ENCODE measurements around the gene WDR26. TPM values are rescaled to one million over a fixed set of nuclear protein-coding genes. Genes with fewer than 3 reads are reported as not detected.

WDR26 gene
- polyA plus RNA-seq, 3 donors from 2014 or later: 0.36 to 6.5 (median 3.6) TPM

DNA sequence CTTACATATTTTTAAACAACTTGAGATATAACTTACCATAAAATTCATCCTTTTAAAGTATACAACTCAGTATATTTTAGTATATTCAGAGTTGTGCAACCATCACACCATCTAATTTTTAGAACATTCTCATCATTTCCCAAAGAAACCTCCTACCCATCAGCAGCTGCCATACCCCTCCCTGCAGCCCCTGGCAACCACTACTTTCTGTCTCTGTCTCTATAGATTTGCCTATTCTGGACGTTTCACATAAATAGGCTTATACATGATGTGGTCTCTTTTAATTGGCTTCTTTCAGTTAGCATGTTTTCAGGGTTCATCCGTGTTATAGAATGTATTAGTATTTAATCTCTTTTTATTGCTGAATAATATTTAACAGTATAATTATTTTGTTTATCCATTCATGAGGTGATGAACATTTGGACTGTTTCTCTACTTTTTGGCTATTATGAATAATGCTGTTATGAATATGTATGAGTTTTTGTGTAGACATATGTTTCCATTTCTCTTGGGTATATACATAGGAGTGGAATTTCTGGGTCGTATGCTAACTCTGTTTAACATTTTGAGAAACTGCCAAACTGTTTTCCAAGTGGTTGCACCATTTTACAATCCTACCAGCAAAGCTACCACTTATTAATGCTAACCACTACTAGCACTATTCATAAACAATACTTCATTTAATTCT is 29.5 kb downstream of the WDR26 start:
- DNase-seq: no peak
- Mint-ChIP-seq H3K27me3 (ENCODE audit: low read depth in 3 of 3) (no peaks in the 10 kb centered on the region), H3K4me1 (peaks cover 8 to 55% of the 10 kb centered on the region in 2 donors), H3K4me3 (no peak overlapping the region), H3K9me3 (no peaks in the 10 kb centered on the region), H3K36me3 (peaks cover 6 to 40% (median 29%) of the 10 kb centered on the region in 3 donors), H3K27ac (peak overlapping the region in 3 of 6 donors; percentile 7 to 78 (median 74))

DNA sequence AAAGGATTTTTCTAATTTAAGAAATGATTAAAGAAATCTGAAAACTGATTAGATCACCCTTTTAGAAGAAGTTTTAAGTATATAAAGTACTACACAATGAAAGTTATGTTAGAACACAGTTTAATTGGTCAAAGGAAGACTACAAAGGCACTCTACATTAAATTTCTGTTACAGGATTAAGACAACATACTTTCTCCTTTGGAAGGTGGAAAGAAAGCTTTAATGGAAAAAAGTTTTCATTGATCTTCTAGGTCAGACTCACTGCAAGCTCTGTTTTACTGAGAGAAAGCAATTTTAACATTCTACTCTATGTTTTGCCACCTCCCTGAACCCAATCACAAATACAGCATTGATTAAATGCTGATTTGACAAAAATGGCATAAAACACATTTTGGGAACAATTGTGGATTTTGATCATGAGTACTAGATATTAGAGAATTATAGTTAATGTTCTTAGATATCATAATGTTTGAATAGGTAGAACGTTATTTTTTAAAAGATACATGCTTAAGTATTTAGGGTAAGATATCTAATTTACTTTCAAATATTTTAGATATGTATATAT is 32.0 kb downstream of the WDR26 start:
- H3K36me3 Mint-ChIP-seq: peaks cover 22 to 55% (median 42%) of the 10 kb centered on the region in 3 donors
- no peaks in the 10 kb centered on the region for H3K27me3 Mint-ChIP-seq (ENCODE audit: low read depth in 3 of 3)

DNA sequence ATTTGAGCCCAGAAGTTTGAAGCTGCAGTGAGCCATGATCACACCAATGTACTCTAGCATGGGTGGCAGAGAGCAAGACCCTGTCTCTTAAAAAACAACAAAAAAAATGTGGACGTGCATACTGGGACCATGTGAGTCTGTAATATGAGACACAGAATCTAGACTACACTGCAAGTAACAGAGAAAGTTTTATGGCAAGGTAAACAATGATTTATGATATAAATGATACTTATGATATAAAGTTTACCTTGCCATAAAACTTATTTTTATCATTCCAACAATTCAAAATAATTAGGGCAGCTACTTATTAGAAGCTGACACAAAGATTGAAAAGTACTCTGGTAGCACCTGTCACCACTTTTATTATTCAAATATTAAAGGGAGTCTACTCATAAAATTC is 34.7 kb downstream of the WDR26 start:
- Mint-ChIP-seq H3K36me3 (peaks cover 34 to 55% (median 42%) of the 10 kb centered on the region in 3 donors), H3K27ac (peak overlapping the region in 2 of 6 donors; percentile 14 to 53), H3K4me3 (no peak overlapping the region), H3K9me3 (no peaks in the 10 kb centered on the region), H3K27me3 (ENCODE audit: low read depth in 3 of 3) (no peaks in the 10 kb centered on the region), H3K4me1 (peaks cover 2 to 56% of the 10 kb centered on the region in 2 donors)
- no peak for DNase-seq

More for the DNA sequence above, 32.0 kb downstream of the WDR26 start:
- no peak overlapping the region for H3K4me3 Mint-ChIP-seq
- peak overlapping the region in 1 of 6 donors; percentile 48 for H3K27ac Mint-ChIP-seq
- H3K4me1 Mint-ChIP-seq: peaks cover 7 to 70% of the 10 kb centered on the region in 2 donors
- no peak for DNase-seq
- no peaks in the 10 kb centered on the region for H3K9me3 Mint-ChIP-seq

- Mint-ChIP-seq H3K9me3 (no peaks in the 10 kb centered on the region), H3K36me3 (peaks cover 47 to 67% (median 51%) of the 10 kb centered on the region in 3 donors), H3K4me3 (no peak overlapping the region), H3K27ac (peak overlapping the region in 3 of 6 donors; percentile 53 to 64 (median 64)), H3K4me1 (peaks cover 7 to 34% of the 10 kb centered on the region in 2 donors), H3K27me3 (ENCODE audit: low read depth in 3 of 3) (no peaks in the 10 kb centered on the region)
- DNase-seq: no peak
These were observed 41.3 kb downstream of the WDR26 start for GRCh38 chr1:224393294-224393693.

- H3K27ac Mint-ChIP-seq: peak overlapping the region in 4 of 6 donors; percentile 34 to 64 (median 58)
- DNase-seq: no peak
- peaks cover 46 to 65% (median 47%) of the 10 kb centered on the region in 3 donors for H3K36me3 Mint-ChIP-seq
- peaks cover 8 to 29% of the 10 kb centered on the region in 2 donors for H3K4me1 Mint-ChIP-seq
- no peak overlapping the region for H3K4me3 Mint-ChIP-seq
- H3K27me3 Mint-ChIP-seq (ENCODE audit: low read depth in 3 of 3): no peaks in the 10 kb centered on the region
- no peaks in the 10 kb centered on the region for H3K9me3 Mint-ChIP-seq
These were observed 42.0 kb downstream of the WDR26 start for GRCh38 chr1:224392411-224393249.

- peak overlapping the region in 4 of 6 donors; percentile 24 to 56 (median 50) for H3K27ac Mint-ChIP-seq
- peaks cover 0 to 2% (median 0%) of the 10 kb centered on the region in 3 donors for H3K27me3 Mint-ChIP-seq (ENCODE audit: low read depth in 3 of 3)
- H3K4me1 Mint-ChIP-seq: peaks cover 12 to 32% of the 10 kb centered on the region in 2 donors
- H3K9me3 Mint-ChIP-seq: no peaks in the 10 kb centered on the region
- no peak for DNase-seq
- H3K36me3 Mint-ChIP-seq: peaks cover 27 to 45% (median 31%) of the 10 kb centered on the region in 3 donors
- no peak overlapping the region for H3K4me3 Mint-ChIP-seq
These were observed 44.1 kb downstream of the WDR26 start for GRCh38 chr1:224390517-224390916.

GRCh38 chr1:224387943-224388342 is 46.7 kb downstream of the WDR26 start:
- Mint-ChIP-seq H3K36me3 (peaks cover 24 to 31% (median 30%) of the 10 kb centered on the region in 3 donors), H3K27ac (peak overlapping the region in 3 of 6 donors; percentile 0 to 60 (median 30)), H3K27me3 (ENCODE audit: low read depth in 3 of 3) (peaks cover 0 to 2% (median 0%) of the 10 kb centered on the region in 3 donors), H3K4me3 (no peak overlapping the region), H3K9me3 (no peaks in the 10 kb centered on the region), H3K4me1 (peaks cover 16 to 39% of the 10 kb centered on the region in 2 donors)
- DNase-seq: no peak

- peaks cover 19 to 27% (median 25%) of the 10 kb centered on the region in 3 donors for H3K36me3 Mint-ChIP-seq
- no peaks in the 10 kb centered on the region for H3K9me3 Mint-ChIP-seq
- no peak for DNase-seq
These were observed 47.2 kb downstream of the WDR26 start for GRCh38 chr1:224387302-224387912.

DNA sequence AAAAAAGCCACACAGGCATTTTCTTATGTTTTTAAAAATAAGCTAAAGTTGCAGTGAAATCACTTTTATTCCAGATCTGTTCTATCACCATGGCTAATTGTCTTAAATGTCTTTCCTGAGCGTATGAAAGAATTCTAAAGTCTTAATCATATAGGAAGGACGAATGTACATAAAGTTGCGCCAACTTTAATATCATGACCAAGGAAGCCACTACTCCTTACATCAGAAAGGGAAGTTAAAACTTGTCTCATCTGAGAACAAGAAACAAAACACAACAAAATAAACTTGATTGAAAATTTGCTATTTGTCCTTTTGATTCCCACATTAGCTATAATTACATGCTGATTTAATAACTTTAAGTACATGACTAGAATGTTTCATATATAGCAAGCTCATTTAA is 51.4 kb downstream of the WDR26 start:
- no peak for DNase-seq
- peaks cover 4 to 9% (median 4%) of the 10 kb centered on the region in 3 donors for H3K36me3 Mint-ChIP-seq
- peaks cover 0 to 6% (median 0%) of the 10 kb centered on the region in 3 donors for H3K27me3 Mint-ChIP-seq (ENCODE audit: low read depth in 3 of 3)
- H3K27ac Mint-ChIP-seq: peak overlapping the region in 2 of 6 donors; percentile 38 to 79
- H3K9me3 Mint-ChIP-seq: no peaks in the 10 kb centered on the region
- no peak overlapping the region for H3K4me3 Mint-ChIP-seq
- H3K4me1 Mint-ChIP-seq: peaks cover 49 to 72% of the 10 kb centered on the region in 2 donors

More at GRCh38 chr1:224387302-224387912, 47.2 kb downstream of the WDR26 start:
- Mint-ChIP-seq H3K4me3 (no peak overlapping the region), H3K27me3 (ENCODE audit: low read depth in 3 of 3) (peaks cover 0 to 2% (median 0%) of the 10 kb centered on the region in 3 donors), H3K27ac (peak overlapping the region in 4 of 6 donors; percentile 6 to 62 (median 22)), H3K4me1 (peaks cover 19 to 44% of the 10 kb centered on the region in 2 donors)

DNA sequence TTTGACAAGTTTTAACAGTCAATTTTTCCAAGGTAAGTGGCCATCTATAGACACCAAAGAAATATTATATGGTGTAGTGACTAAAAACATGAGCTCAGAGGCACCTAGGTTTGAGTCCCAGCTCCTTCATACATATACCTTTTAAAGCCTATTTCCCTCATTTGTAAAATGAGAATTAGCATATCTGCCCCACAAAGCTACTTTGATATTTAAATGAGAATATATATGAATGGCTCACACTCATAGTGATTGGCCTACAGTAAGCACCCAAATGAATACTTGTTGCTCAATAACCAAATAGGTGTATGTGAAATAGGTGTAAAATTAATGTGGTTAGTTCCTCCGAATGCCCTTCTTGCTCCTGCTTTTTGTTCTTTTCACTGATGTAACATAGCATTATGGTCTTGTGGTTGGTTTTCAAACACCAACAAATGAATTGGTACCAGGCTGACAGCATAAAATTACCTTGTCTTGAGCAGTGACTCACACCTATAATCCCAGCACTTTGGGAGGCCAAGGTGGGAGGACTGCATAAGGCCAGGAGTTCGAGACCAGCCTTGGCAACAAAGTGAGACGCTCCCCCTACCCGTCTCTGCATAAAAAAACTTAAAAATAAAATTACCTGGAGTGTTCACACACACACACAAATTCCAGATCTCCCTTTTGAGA is 52.6 kb downstream of the WDR26 start:
- Mint-ChIP-seq H3K27ac (peak overlapping the region; percentile 57 to 80 (median 71)), H3K4me1 (peaks cover 60 to 82% of the 10 kb centered on the region in 2 donors), H3K9me3 (no peaks in the 10 kb centered on the region), H3K4me3 (peak overlapping the region; percentile 41 to 68 (median 60)), H3K27me3 (ENCODE audit: low read depth in 3 of 3) (peaks cover 0 to 6% (median 0%) of the 10 kb centered on the region in 3 donors), H3K36me3 (peaks cover 4 to 13% (median 4%) of the 10 kb centered on the region in 3 donors)
- DNase-seq: no peak

- Mint-ChIP-seq H3K27me3 (ENCODE audit: low read depth in 3 of 3) (peaks cover 0 to 6% (median 0%) of the 10 kb centered on the region in 3 donors), H3K9me3 (no peaks in the 10 kb centered on the region), H3K4me1 (peaks cover 75 to 89% of the 10 kb centered on the region in 2 donors), H3K36me3 (peaks cover 9 to 24% (median 20%) of the 10 kb centered on the region in 3 donors), H3K4me3 (peak overlapping the region; percentile 73 to 80 (median 79)), H3K27ac (peak overlapping the region; percentile 36 to 87 (median 75))
- DNase-seq: peak; percentile 69 to 74 (median 71)
These were observed 54.6 kb downstream of the WDR26 start for GRCh38 chr1:224380003-224380402.

GRCh38 chr1:224378855-224379631 is 55.6 kb downstream of the WDR26 start:
- Mint-ChIP-seq H3K9me3 (no peaks in the 10 kb centered on the region), H3K36me3 (peaks cover 12 to 30% (median 22%) of the 10 kb centered on the region in 3 donors)

More at GRCh38 chr1:224378855-224379631, 55.6 kb downstream of the WDR26 start:
- DNase-seq: no peak
- Mint-ChIP-seq H3K4me1 (peaks cover 84 to 95% of the 10 kb centered on the region in 2 donors), H3K27me3 (ENCODE audit: low read depth in 3 of 3) (peaks cover 0 to 6% (median 0%) of the 10 kb centered on the region in 3 donors), H3K27ac (peak overlapping the region; percentile 64 to 87 (median 75)), H3K4me3 (peak overlapping the region; percentile 73 to 80 (median 79))

Measured in immature natural killer cell (primary cell).